Hepatocyte (in vitro differentiated cells): ENCODE results near the gene BLM. TPM values are rescaled to one million over a fixed set of nuclear protein-coding genes. Genes with fewer than 3 reads are reported as not detected.

Experiments
- DNase-seq: peaks from one replicate; pipeline ENCODE4 v3.0.0-alpha.2; 2016; ENCODE audit warnings: low spot score
- H2AFZ ChIP-seq: fragments of 200-600 bp; sonication (generic); 2 replicates; pipeline ENCODE4 v1.6.0; 2016; ENCODE audit warnings: antibody characterized with exemption, mild to moderate bottlenecking
- H3K27ac ChIP-seq: fragments of 200-600 bp; sonication (generic); 2 replicates; pipeline ENCODE4 v1.5.1; 2016; ENCODE audit warnings: mild to moderate bottlenecking
- H3K27me3 ChIP-seq: fragments of 200-600 bp; sonication (generic); 2 replicates; pipeline ENCODE4 v1.6.1; 2016
- H3K36me3 ChIP-seq: fragments of 200-600 bp; sonication (generic); replicated peaks from 2 replicates; pipeline ENCODE4 v1.5.1; 2016; ENCODE audit warnings: low read depth; ENCODE audit not compliant: insufficient read depth
- H3K4me1 ChIP-seq: fragments of 200-600 bp; sonication (generic); 2 replicates; pipeline ENCODE4 v1.5.1; 2016; ENCODE audit warnings: mild to moderate bottlenecking, moderate library complexity; ENCODE audit not compliant: insufficient read depth
- H3K4me2 ChIP-seq: fragments of 200-600 bp; sonication (generic); 2 replicates; pipeline ENCODE4 v1.6.0; 2016
- H3K4me3 ChIP-seq: fragments of 200-600 bp; sonication (generic); 2 replicates; pipeline ENCODE4 v1.5.1; 2016; ENCODE audit warnings: mild to moderate bottlenecking
- H3K79me2 ChIP-seq: fragments of 200-600 bp; sonication (generic); 2 replicates; pipeline ENCODE4 v1.6.0; 2017; ENCODE audit warnings: mild to moderate bottlenecking
- H3K9me2 ChIP-seq: fragments of 200-600 bp; sonication (generic); replicated peaks from 2 replicates; pipeline ENCODE4 v1.6.0; 2017; ENCODE audit warnings: mild to moderate bottlenecking; ENCODE audit not compliant: insufficient read depth
- H3K9me3 ChIP-seq: fragments of 200-600 bp; sonication (generic); 2 replicates; pipeline ENCODE4 v1.5.1; 2016; ENCODE audit warnings: low read depth, mild to moderate bottlenecking
- H4K20me1 ChIP-seq: fragments of 200-600 bp; sonication (generic); 2 replicates; pipeline ENCODE4 v1.6.0; 2016; ENCODE audit warnings: mild to moderate bottlenecking; ENCODE audit not compliant: insufficient read depth, poor library complexity, severe bottlenecking
- EZH2 ChIP-seq: fragments of 200-600 bp; sonication (generic); IDR thresholded peaks from 2 replicates; pipeline ENCODE4 v1.6.1; 2016; ENCODE audit warnings: antibody characterized with exemption, mild to moderate bottlenecking, borderline replicate concordance
- EZH2phosphoT487 ChIP-seq: fragments of 200-600 bp; sonication (generic); IDR thresholded peaks from one replicate; pipeline ENCODE4 v1.6.1; 2018; ENCODE audit warnings: antibody characterized with exemption, mild to moderate bottlenecking, low read depth, moderate library complexity; ENCODE audit not compliant: unreplicated experiment, severe bottlenecking
- WGBS: methylation state at CpG from one replicate; pipeline ENCODE4 v1.1.6; 2016; ENCODE audit warnings: low lambda C conversion rate; ENCODE audit errors: missing lambda C conversion rate; 5-methylcytosine and 5-hydroxymethylcytosine counted together
- polyA plus RNA-seq: library from polyadenylated mRNA; unstranded; fragments of >200 nt; fragmentation: Nextera tagmentation; extraction: Ambion mirVana; gene quantifications from 2 replicates; pipeline ENCODE4 v1.2.1, GENCODE V29; 2016
- total RNA-seq: library from RNA; depleted of rRNA; stranded (reverse); fragments of >200 nt; gene quantifications from 2 replicates; pipeline ENCODE4 v1.2.3, GENCODE V29; 2014
- TF ChIP-seq, protein P1 (sequence below): fragments of 200-600 bp; sonication (generic); IDR thresholded peaks from 2 replicates; pipeline ENCODE4 v1.5.1; 2016; ENCODE audit warnings: antibody characterized with exemption, mild to moderate bottlenecking; ENCODE audit not compliant: poor library complexity

The BLM gene
- total and polyA plus RNA-seq, 2 experiments from 2014 or later, result 1.7 to 3.5 TPM

DNA sequence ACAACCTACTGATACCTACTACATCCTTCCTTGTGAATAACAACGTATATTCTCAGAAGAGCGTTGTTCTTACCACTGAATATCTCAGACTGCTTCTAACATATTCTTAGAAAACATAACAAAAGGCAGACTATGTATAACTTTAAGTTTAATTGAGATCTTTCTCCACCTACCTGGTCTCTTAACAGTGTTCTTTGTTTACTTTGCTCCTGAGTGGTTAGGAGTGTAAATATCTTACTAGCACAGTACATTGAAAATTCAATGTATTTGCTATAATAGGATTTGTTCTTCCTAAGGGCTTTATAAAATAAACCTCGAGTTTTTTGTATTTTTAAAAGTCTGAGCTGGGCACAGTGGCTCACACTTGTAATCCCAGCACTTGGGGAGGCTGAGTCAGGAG, 7.9 kb upstream of the BLM start:
- 69% methylated on average over 3 of the region's 3 CpGs for WGBS
- no peak overlapping the region for H3K4me3 ChIP-seq
- H2AFZ ChIP-seq, result no peak overlapping the region
- no peaks in the 10 kb centered on the region for H3K9me3 ChIP-seq
- H3K4me2 ChIP-seq, result no peak overlapping the region
- no peaks in the 10 kb centered on the region for H3K36me3 ChIP-seq
- H3K4me1 ChIP-seq, result peaks cover 12% of the 10 kb centered on the region
- H3K27me3 ChIP-seq, result no peaks in the 10 kb centered on the region
- H3K79me2 ChIP-seq, result no peaks in the 10 kb centered on the region
- TF ChIP-seq EZH2, result no peak
- TF ChIP-seq, protein P1, sequence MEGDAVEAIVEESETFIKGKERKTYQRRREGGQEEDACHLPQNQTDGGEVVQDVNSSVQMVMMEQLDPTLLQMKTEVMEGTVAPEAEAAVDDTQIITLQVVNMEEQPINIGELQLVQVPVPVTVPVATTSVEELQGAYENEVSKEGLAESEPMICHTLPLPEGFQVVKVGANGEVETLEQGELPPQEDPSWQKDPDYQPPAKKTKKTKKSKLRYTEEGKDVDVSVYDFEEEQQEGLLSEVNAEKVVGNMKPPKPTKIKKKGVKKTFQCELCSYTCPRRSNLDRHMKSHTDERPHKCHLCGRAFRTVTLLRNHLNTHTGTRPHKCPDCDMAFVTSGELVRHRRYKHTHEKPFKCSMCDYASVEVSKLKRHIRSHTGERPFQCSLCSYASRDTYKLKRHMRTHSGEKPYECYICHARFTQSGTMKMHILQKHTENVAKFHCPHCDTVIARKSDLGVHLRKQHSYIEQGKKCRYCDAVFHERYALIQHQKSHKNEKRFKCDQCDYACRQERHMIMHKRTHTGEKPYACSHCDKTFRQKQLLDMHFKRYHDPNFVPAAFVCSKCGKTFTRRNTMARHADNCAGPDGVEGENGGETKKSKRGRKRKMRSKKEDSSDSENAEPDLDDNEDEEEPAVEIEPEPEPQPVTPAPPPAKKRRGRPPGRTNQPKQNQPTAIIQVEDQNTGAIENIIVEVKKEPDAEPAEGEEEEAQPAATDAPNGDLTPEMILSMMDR, result no peak
- no peak for TF ChIP-seq EZH2phosphoT487
- H3K9me2 ChIP-seq, result no peaks in the 10 kb centered on the region
- no peak for DNase-seq
- H4K20me1 ChIP-seq, result no peaks in the 10 kb centered on the region
- no peak overlapping the region for H3K27ac ChIP-seq

DNA sequence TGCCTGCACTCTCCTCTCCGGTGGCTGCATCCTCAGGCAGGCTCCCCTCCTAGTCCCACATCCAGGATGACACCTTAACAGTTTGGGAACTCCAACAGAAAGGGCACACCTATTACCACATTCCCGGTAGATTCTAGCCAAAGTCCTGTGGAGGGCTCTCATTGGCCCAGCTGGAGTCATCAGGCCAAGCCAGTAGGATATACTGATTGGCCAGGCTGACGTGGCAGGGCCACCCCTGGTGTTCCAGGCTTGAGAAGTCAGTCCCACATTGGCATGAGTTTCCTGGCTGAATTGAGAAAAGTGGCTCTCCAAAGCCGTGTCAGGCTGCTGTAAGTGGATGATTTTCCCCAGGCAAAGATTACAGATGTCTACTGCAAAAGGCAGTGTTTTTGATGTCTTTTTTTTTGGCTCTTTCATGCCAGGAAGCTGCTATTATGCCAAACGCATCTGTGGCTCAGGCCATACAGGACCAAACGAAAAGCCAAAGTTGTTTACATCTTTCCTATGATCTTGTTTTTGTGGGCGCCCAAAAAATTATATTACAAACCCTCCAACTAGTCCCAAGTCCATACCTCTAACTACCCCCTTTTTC, 6.6 kb upstream of the BLM start:
- Histone ChIP-seq H3K27me3 (no peaks in the 10 kb centered on the region), H3K4me2 (no peak overlapping the region), H3K4me3 (no peak overlapping the region), H3K36me3 (no peaks in the 10 kb centered on the region), H2AFZ (no peak overlapping the region), H3K9me3 (no peaks in the 10 kb centered on the region), H3K4me1 (peaks cover 12% of the 10 kb centered on the region), H4K20me1 (no peaks in the 10 kb centered on the region), H3K79me2 (no peaks in the 10 kb centered on the region), H3K9me2 (no peaks in the 10 kb centered on the region), H3K27ac (no peak overlapping the region)
- TF ChIP-seq, protein P1, result no peak
- TF ChIP-seq EZH2phosphoT487, result no peak
- 82% methylated on average over 7 of the region's 7 CpGs for WGBS
- DNase-seq, result no peak

DNA sequence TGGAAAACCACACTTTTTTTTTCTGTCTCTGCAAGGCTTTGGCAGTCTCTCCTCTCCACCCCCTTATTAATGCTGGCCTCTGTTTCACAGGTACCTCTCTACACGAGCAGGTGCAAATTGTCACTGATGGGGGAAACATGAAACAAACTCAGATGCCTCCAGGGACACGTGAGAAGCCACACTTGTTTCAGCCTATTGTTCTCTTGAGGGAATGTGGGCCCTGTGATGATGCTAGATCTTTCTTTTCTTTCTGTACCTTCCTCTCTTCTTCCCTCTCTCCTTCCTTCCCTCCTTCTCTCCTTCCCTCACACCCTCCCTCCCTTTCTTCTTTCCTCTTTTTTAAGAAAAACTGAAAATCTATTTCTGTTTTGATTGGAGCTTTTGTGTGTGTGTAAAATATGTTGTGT, 5.7 kb upstream of the BLM start:
- no peak overlapping the region for H3K4me3 ChIP-seq

More for the DNA sequence above, 5.7 kb upstream of the BLM start:
- DNase-seq, result no peak
- no peak for TF ChIP-seq EZH2phosphoT487
- no peak for TF ChIP-seq EZH2
- TF ChIP-seq, protein P1, result no peak
- H2AFZ ChIP-seq, result no peak overlapping the region
- no peaks in the 10 kb centered on the region for H3K27me3 ChIP-seq
- no peak overlapping the region for H3K4me2 ChIP-seq
- H3K79me2 ChIP-seq, result no peaks in the 10 kb centered on the region
- H3K4me1 ChIP-seq, result peaks cover 12% of the 10 kb centered on the region
- H3K9me2 ChIP-seq, result no peaks in the 10 kb centered on the region
- no peaks in the 10 kb centered on the region for H3K9me3 ChIP-seq
- no peak overlapping the region for H3K27ac ChIP-seq
- H3K36me3 ChIP-seq, result no peaks in the 10 kb centered on the region
- WGBS, result 56% methylated on average over 2 of the region's 2 CpGs
- no peaks in the 10 kb centered on the region for H4K20me1 ChIP-seq
